ENCODE measurements around the gene CIRBP. TPM values are rescaled to one million over a fixed set of nuclear protein-coding genes. Genes with fewer than 3 reads are reported as not detected.

CIRBP gene
- total RNA-seq, 1 donor from 2014 or later = 462 TPM

GRCh38 chr19:1288226-1288612 is 19.1 kb downstream of the CIRBP start:
- Mint-ChIP-seq H3K4me3 (ENCODE audit: low read depth) (peak overlapping the region; percentile 37), H3K36me3 (ENCODE audit: insufficient read depth) (no peaks in the 10 kb centered on the region), H3K4me1 (ENCODE audit: low read depth) (peaks cover 9% of the 10 kb centered on the region), H3K9me3 (ENCODE audit: low read depth) (no peaks in the 10 kb centered on the region), H3K27ac (no peak overlapping the region), H3K27me3 (peaks cover 2% of the 10 kb centered on the region)
- no peak for DNase-seq (ENCODE audit: low spot score, unreplicated experiment)
- TF ChIP-seq CTCF (IDR thresholded peaks at IDR 0.05; ENCODE audit: unreplicated experiment) = no peak

GRCh38 chr19:1288833-1289685 is 19.9 kb downstream of the CIRBP start:
- DNase-seq (ENCODE audit: low spot score, unreplicated experiment) = no peak
- Mint-ChIP-seq H3K9me3 (ENCODE audit: low read depth) (no peaks in the 10 kb centered on the region), H3K27me3 (peaks cover 2% of the 10 kb centered on the region), H3K4me1 (ENCODE audit: low read depth) (peaks cover 9% of the 10 kb centered on the region), H3K27ac (no peak overlapping the region), H3K4me3 (ENCODE audit: low read depth) (no peak overlapping the region), H3K36me3 (ENCODE audit: insufficient read depth) (no peaks in the 10 kb centered on the region)
- no peak for TF ChIP-seq CTCF (IDR thresholded peaks at IDR 0.05; ENCODE audit: unreplicated experiment)

DNA sequence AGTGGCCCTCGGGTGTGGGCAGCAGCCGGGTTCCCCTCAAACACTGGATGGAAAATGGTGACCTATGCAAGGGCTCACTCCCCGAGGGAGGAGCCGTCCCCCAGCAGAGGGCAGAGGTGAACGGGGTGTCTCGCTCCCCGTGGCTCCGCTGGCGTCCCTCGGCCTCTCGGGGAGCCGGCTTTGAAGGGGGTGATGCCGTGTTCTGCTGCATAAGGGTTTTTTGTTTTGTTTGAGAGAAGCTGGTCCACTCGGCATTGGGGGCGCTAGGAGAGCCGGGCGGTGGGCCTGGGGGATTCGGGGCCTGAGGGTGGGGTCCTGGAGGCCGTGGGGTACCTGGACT is 20.5 kb downstream of the CIRBP start:
- H3K27ac Mint-ChIP-seq = no peak overlapping the region
- no peak for DNase-seq (ENCODE audit: low spot score, unreplicated experiment)
- no peak overlapping the region for H3K4me3 Mint-ChIP-seq (ENCODE audit: low read depth)
- H3K27me3 Mint-ChIP-seq = peaks cover 2% of the 10 kb centered on the region
- H3K4me1 Mint-ChIP-seq (ENCODE audit: low read depth) = peaks cover 5% of the 10 kb centered on the region
- no peaks in the 10 kb centered on the region for H3K9me3 Mint-ChIP-seq (ENCODE audit: low read depth)
- TF ChIP-seq CTCF (IDR thresholded peaks at IDR 0.05; ENCODE audit: unreplicated experiment) = no peak
- H3K36me3 Mint-ChIP-seq (ENCODE audit: insufficient read depth) = no peaks in the 10 kb centered on the region

DNA sequence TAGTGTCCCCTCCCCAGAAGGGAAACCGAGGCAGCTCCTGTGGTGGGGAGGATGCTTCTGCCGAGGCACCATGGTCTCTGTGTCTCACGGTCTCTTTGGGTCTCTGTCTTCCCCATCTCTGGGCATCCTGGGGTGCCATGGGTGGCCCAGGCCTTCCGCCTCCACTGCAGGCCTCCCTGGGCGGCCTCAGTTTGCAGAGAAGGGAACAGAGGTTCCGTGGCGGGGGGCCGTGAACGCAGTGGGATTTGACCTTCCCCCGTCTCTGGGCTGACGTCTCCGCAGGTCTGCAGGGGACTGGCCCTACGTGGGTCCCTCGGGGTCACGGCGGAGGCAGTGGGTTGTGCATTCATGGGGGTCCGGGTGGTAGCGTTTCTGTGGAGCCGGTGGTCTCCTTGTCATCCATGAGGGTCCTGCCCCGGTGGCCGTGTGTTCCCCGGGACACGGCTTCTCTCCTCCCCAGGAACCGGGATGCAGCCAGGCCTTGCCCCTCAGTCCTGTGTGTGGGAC is 21.1 kb downstream of the CIRBP start:
- H3K4me3 Mint-ChIP-seq (ENCODE audit: low read depth) = no peak overlapping the region

More for the DNA sequence above, 21.1 kb downstream of the CIRBP start:
- Mint-ChIP-seq H3K4me1 (ENCODE audit: low read depth) (peaks cover 2% of the 10 kb centered on the region), H3K27ac (no peak overlapping the region), H3K36me3 (ENCODE audit: insufficient read depth) (no peaks in the 10 kb centered on the region), H3K9me3 (ENCODE audit: low read depth) (no peaks in the 10 kb centered on the region), H3K27me3 (no peaks in the 10 kb centered on the region)
- TF ChIP-seq CTCF (IDR thresholded peaks at IDR 0.05; ENCODE audit: unreplicated experiment) = no peak
- DNase-seq (ENCODE audit: low spot score, unreplicated experiment) = no peak

Data from progenitor cell of endocrine pancreas (in vitro differentiated cells).